K562 (cell line): ENCODE measurements around the gene CTIF. TPM values are rescaled to one million over a fixed set of nuclear protein-coding genes. Genes with fewer than 3 reads are reported as not detected.

Experiments used
- ATAC-seq: fragments of 200-7000 bp; cut with Tn5 transposase; 3 replicates; pipeline ENCODE4 v1.9.1; 2020; ENCODE audit warnings: moderate library complexity
- BruUV-seq: library from RNA; stranded (reverse); fragments of 400-500 nt; replicated peaks from 2 replicates; lab custom pipeline; 2021; lab: Mats Ljungman, UMichigan
- CTCF ChIA-PET: fragments of 300-600 bp; formaldehyde crosslinking; extraction: SDS; loops from one replicate; lab custom pipeline; 2021; ENCODE audit warnings: low intra/inter-chr PET ratio; lab: Yijun Ruan, JAX
- POLR2A ChIA-PET: fragments of 300-600, 350-650 bp; sonication (Branson Sonifier 250); formaldehyde crosslinking; extraction: SDS; loops from one replicate; lab custom pipeline; 2021; ENCODE audit warnings: antibody characterized with exemption, inconsistent platforms; lab: Yijun Ruan, JAX
- DNase-seq, 4 experiments: peaks; one replicate each; pipeline versions ENCODE4 v3.0.0 to v3.0.0-alpha.2; 2011 to 2018; ENCODE audit warnings: low spot score in 3 of 4, mixed read lengths in 3 of 4; ENCODE audit errors: extremely low read depth in 1 of 4
- FAIRE-seq: peaks from 2 replicates; lab custom pipeline; 2011; peaks lifted over from hg19 to GRCh38; lab: Jason Lieb, UNC
- H2AFZ ChIP-seq: 2 replicates; pipeline ENCODE4 v1.6.0; 2011; ENCODE audit warnings: low read depth, low read length, control low read depth, inconsistent platforms
- H3K27ac ChIP-seq: fragments of 200-600 bp; 3 replicates; pipeline ENCODE4 v1.8.0; 2011; ENCODE audit warnings: low read depth, mild to moderate bottlenecking, control low read depth, inconsistent platforms, low read length, moderate library complexity, mixed read lengths; ENCODE audit errors: extremely low read depth
- H3K27me3 ChIP-seq, 2 experiments: fragments of 300-600 bp in 1 of 2; 2 replicates in 1 of 2; 3 replicates in 1 of 2; pipeline versions ENCODE4 v1.6.0 to v1.8.0; 2011; ENCODE audit warnings: inconsistent platforms in 2 of 2, low read length in 2 of 2, mild to moderate bottlenecking in 1 of 2, mixed read lengths in 1 of 2, moderate library complexity in 1 of 2; ENCODE audit not compliant: control insufficient read depth in 2 of 2, insufficient read depth in 2 of 2
- H3K36me3 ChIP-seq: fragments of 300-600 bp; 3 replicates; pipeline ENCODE4 v1.8.0; 2011; ENCODE audit warnings: mild to moderate bottlenecking, low read length, inconsistent platforms; ENCODE audit not compliant: control insufficient read depth, insufficient read depth
- H3K4me1 ChIP-seq, 2 experiments: fragments of 200-600 bp in 1 of 2; replicated peaks in 1 of 2; 2 replicates in 1 of 2; 3 replicates in 1 of 2; pipeline versions ENCODE4 v1.5.1 to v1.8.0; 2011; ENCODE audit warnings: inconsistent platforms in 2 of 2, low read length in 2 of 2, mild to moderate bottlenecking in 1 of 2, mixed read lengths in 1 of 2, moderate library complexity in 1 of 2; ENCODE audit not compliant: control insufficient read depth in 2 of 2, insufficient read depth in 2 of 2
- H3K4me2 ChIP-seq: 2 replicates; pipeline ENCODE4 v1.6.1; 2011; ENCODE audit warnings: low read length, control low read depth, inconsistent platforms, mixed read lengths; ENCODE audit not compliant: insufficient read depth
- H3K4me3 ChIP-seq: fragments of 200-600 bp; sonication (generic), shearing (Covaris generic); 2 replicates; pipeline ENCODE4 v1.5.1; 2016; ENCODE audit warnings: control low read depth, inconsistent platforms
- H3K79me2 ChIP-seq: fragments of 200-600 bp; 3 replicates; pipeline ENCODE4 v1.8.0; 2011; ENCODE audit warnings: low read length, inconsistent platforms; ENCODE audit not compliant: control insufficient read depth, insufficient read depth
- H3K9ac ChIP-seq, 2 experiments: 2 replicates each; pipeline versions ENCODE4 v1.6.0 to v1.6.1; 2011; ENCODE audit warnings: low read depth in 2 of 2, low read length in 2 of 2, control low read depth in 1 of 2, inconsistent platforms in 1 of 2, mild to moderate bottlenecking in 1 of 2, mixed read lengths in 1 of 2; ENCODE audit not compliant: insufficient read depth in 1 of 2
- H3K9me1 ChIP-seq: one replicate; pipeline ENCODE4 v1.6.0; 2011; ENCODE audit warnings: inconsistent platforms, mild to moderate bottlenecking, low read length, moderate library complexity; ENCODE audit not compliant: control insufficient read depth, insufficient read depth
- H3K9me3 ChIP-seq: replicated peaks from 2 replicates; pipeline ENCODE4 v1.5.1; 2011; ENCODE audit warnings: low read depth, low read length, inconsistent platforms; ENCODE audit not compliant: control insufficient read depth, insufficient read depth
- H4K20me1 ChIP-seq: replicated peaks from 2 replicates; pipeline ENCODE4 v1.6.1; 2011; ENCODE audit warnings: low read length, inconsistent platforms, mixed read lengths; ENCODE audit not compliant: control insufficient read depth, insufficient read depth
- BACH1 ChIP-seq: fragments of 200-800 bp; sonication (Bioruptor generic); IDR thresholded peaks from 2 replicates; pipeline ENCODE4 v1.6.1; 2016; ENCODE audit warnings: missing genetic modification characterization, missing compliant biosample characterization
- HNRNPK ChIP-seq: fragments of 200-400 bp; formaldehyde crosslinking; IDR thresholded peaks from one replicate; pipeline ENCODE4 v1.6.1; 2018; ENCODE audit warnings: mild to moderate bottlenecking, low read depth, low read length; ENCODE audit not compliant: poor library complexity, severe bottlenecking
- MCM5 ChIP-seq: fragments of 450-650 bp; IDR thresholded peaks from 2 replicates; pipeline ENCODE4 v1.6.1; 2016; ENCODE audit warnings: low read depth
- NKRF ChIP-seq: fragments of 450-650 bp; IDR thresholded peaks from 2 replicates; pipeline ENCODE4 v1.6.1; 2016; ENCODE audit warnings: borderline replicate concordance
- PCBP1 ChIP-seq: fragments of 200-400 bp; formaldehyde crosslinking; IDR thresholded peaks from 2 replicates; pipeline ENCODE4 v1.6.1; 2018; ENCODE audit warnings: mild to moderate bottlenecking, low read depth, low read length; ENCODE audit not compliant: poor library complexity, severe bottlenecking
- POLR2AphosphoS2 ChIP-seq: IDR thresholded peaks from 2 replicates; pipeline ENCODE4 v1.6.1; 2012; ENCODE audit warnings: low read length, improper control_type of control experiment
- RBFOX2 ChIP-seq: fragments of 200-400 bp; formaldehyde crosslinking; IDR thresholded peaks from 2 replicates; pipeline ENCODE4 v1.6.1; 2017; ENCODE audit warnings: low read depth, mild to moderate bottlenecking, low read length, moderate library complexity
- RBM15 ChIP-seq: fragments of 200-400 bp; formaldehyde crosslinking; IDR thresholded peaks from 2 replicates; pipeline ENCODE4 v1.6.1; 2018; ENCODE audit warnings: mild to moderate bottlenecking, low read length, moderate library complexity; ENCODE audit not compliant: insufficient read depth
- RFX7 ChIP-seq: fragments of 250-450 bp; sonication (Bioruptor Pico); IDR thresholded peaks from 2 replicates; pipeline ENCODE4 v1.5.1; 2021; ENCODE audit warnings: mild to moderate bottlenecking
- ZBTB9 ChIP-seq: fragments of 450-650 bp; formaldehyde crosslinking; IDR thresholded peaks from 2 replicates; pipeline ENCODE4 v1.4.0; 2020; ENCODE audit warnings: mild to moderate bottlenecking, moderate library complexity
- ZKSCAN8 ChIP-seq: fragments of 200-800 bp; sonication (Bioruptor generic); IDR thresholded peaks from 2 replicates; pipeline ENCODE4 v1.6.1; 2016; ENCODE audit warnings: missing genetic modification characterization, missing compliant biosample characterization
- ZNF274 ChIP-seq: IDR thresholded peaks from 2 replicates; pipeline ENCODE4 v1.6.1; 2011; ENCODE audit warnings: low read depth, mild to moderate bottlenecking, low read length, moderate library complexity, borderline replicate concordance
- WGBS: fragments of 100-300 bp; shearing (Covaris generic); methylation state at CpG from one replicate; pipeline ENCODE4 v1.1.6; 2016; ENCODE audit warnings: low coverage, mixed read lengths; ENCODE audit not compliant: insufficient coverage; ENCODE audit errors: missing lambda C conversion rate; 5-methylcytosine and 5-hydroxymethylcytosine counted together
- in situ Hi-C: fragments of 300-500 bp; cut with MboI; formaldehyde crosslinking; loops from 4 replicates; pipeline ENCODE4 v1.15.0; 2018; ENCODE audit warnings: inconsistent platforms, mixed read lengths
- intact Hi-C: fragments of 100-400 bp; cut with micrococcal nuclease; formaldehyde crosslinking; loops from 2 replicates; pipeline ENCODE4 v1.14.2; 2022
- polyA plus RNA-seq, 8 experiments: library from polyadenylated mRNA; depleted of rRNA in 4 of 8; stranded (reverse) in 5 of 8; unstranded in 3 of 8; fragments of >200 nt; fragmentation: Nextera tagmentation in 2 of 8; fragmentation: Illumina TruSeq in 1 of 8; extraction: Ambion mirVana in 2 of 8; extraction: Trizol in 1 of 8; gene quantifications; 2 replicates each; pipeline versions ENCODE4 v1.2.1 to v1.2.3, GENCODE V29; 2011 to 2014; ENCODE audit warnings: inconsistent platforms in 1 of 8, missing spikeins in 1 of 8
- total RNA-seq, 7 experiments: library from RNA; depleted of rRNA in 6 of 7; stranded (reverse); fragments of >200 nt in 6 of 7; fragmentation: Illumina TruSeq in 2 of 7; extraction: Trizol in 2 of 7; gene quantifications; 2 replicates each; pipeline versions ENCODE4 v1.2.1 to v1.2.3, GENCODE V29; 2011 to 2021; ENCODE audit warnings: low replicate concordance in 1 of 7

The CTIF gene
- total and polyA plus RNA-seq, 9 of the 15 experiments (the other 6 are each of a cell fraction or from before 2014, with no cell fraction given), result 0.17 to 11.5 (median 2.2) TPM

GRCh38 chr18:48723016-48723415 is 184.2 kb downstream of the CTIF start:
- Histone ChIP-seq H3K27me3 (no peaks in the 10 kb centered on the region), H2AFZ (no peak overlapping the region), H3K36me3 (no peaks in the 10 kb centered on the region), H3K79me2 (no peaks in the 10 kb centered on the region), H3K9me3 (no peaks in the 10 kb centered on the region), H3K9ac (no peak overlapping the region), H3K9me1 (peaks cover 4% of the 10 kb centered on the region), H3K4me2 (no peak overlapping the region), H4K20me1 (no peaks in the 10 kb centered on the region), H3K27ac (no peak overlapping the region), H3K4me3 (no peak overlapping the region), H3K4me1 (peaks cover 11 to 23% of the 10 kb centered on the region in 2 experiments; a peak in 4 of 5 replicates)
- in situ Hi-C loops, result no loop called here
- BruUV-seq, result no TSS peak
- ChIA-PET POLR2A (no interaction called here), CTCF (no interaction called here)
- DNase-seq (no peak), FAIRE-seq (no peak), ATAC-seq (no peak)
- intact Hi-C loops, result no loop called here
- 97% methylated on average over 3 of the region's 5 CpGs for WGBS
- no peak for TF ChIP-seq MCM5
- TF ChIP-seq RFX7, result no peak
- no peak for TF ChIP-seq HNRNPK
- no peak for TF ChIP-seq ZBTB9 (CRISPR knock-in tag)
- TF ChIP-seq PCBP1, result no peak
- TF ChIP-seq BACH1, result no peak
- no peak for TF ChIP-seq ZNF274
- TF ChIP-seq NKRF, result no peak
- TF ChIP-seq RBM15, result no peak
- no peak for TF ChIP-seq RBFOX2
- no peak for TF ChIP-seq POLR2AphosphoS2
- TF ChIP-seq ZKSCAN8 (CRISPR knock-in tag), result no peak
